Vagina (tissue), 2 donors: ENCODE measurements around the gene SYNJ1. TPM values are rescaled to one million over a fixed set of nuclear protein-coding genes. Genes with fewer than 3 reads are reported as not detected.
"Not testable (repeated sequence)": the region's sequence is repeated elsewhere in the genome, so short reads cannot be mapped to it uniquely, and the experiment has no call there.

Experiments
- DNase-seq, 2 donors: peaks; one replicate each; pipeline ENCODE4 v3.0.0-alpha.2; 2017; ENCODE audit errors: extremely low spot score in 2 of 2
- H3K27ac ChIP-seq: fragments of 200-600 bp; sonication (generic); one replicate; pipeline ENCODE4 v1.5.1; 2019
- H3K27me3 ChIP-seq: fragments of 200-600 bp; sonication (generic); one replicate; pipeline ENCODE4 v1.5.1; 2019
- H3K36me3 ChIP-seq, 2 donors: fragments of 200-600 bp; sonication (generic); one replicate each; pipeline ENCODE4 v1.5.1; 2017 to 2019
- H3K4me1 ChIP-seq: fragments of 200-600 bp; sonication (generic); one replicate; pipeline ENCODE4 v1.5.1; 2019
- H3K4me3 ChIP-seq, 2 donors: fragments of 200-600 bp; sonication (generic); 1 replicate in 1 of 2; 2 replicates in 1 of 2; pipeline ENCODE4 v1.5.1; 2016 to 2019
- H3K9me3 ChIP-seq: fragments of 200-600 bp; sonication (generic); one replicate; pipeline ENCODE4 v1.5.1; 2019
- CTCF ChIP-seq, 3 experiments: fragments of 450-650 bp in 2 of 3; fragments of 200-600 bp in 1 of 3; sonication (generic) in 1 of 3; IDR thresholded peaks; one replicate each; pipeline ENCODE4 v1.5.1; 2017 to 2019; ENCODE audit warnings: antibody characterized with exemption in 3 of 3, mild to moderate bottlenecking in 2 of 3, moderate library complexity in 2 of 3
- POLR2A ChIP-seq, 2 donors: fragments of 450-650 bp; IDR thresholded peaks; one replicate each; pipeline ENCODE4 v1.6.1; 2017; ENCODE audit warnings: antibody characterized with exemption in 2 of 2, mild to moderate bottlenecking in 2 of 2, moderate library complexity in 2 of 2
- POLR2AphosphoS5 ChIP-seq, 2 donors: sonication (generic); formaldehyde crosslinking; IDR thresholded peaks; one replicate each; pipeline ENCODE4 v1.9.0; 2017; ENCODE audit warnings: antibody characterized with exemption in 2 of 2, mild to moderate bottlenecking in 2 of 2, low read depth in 1 of 2; ENCODE audit not compliant: insufficient read depth in 1 of 2
- intact Hi-C: fragments of 100-400 bp; cut with DNase I; formaldehyde crosslinking; loops from one replicate; pipeline ENCODE4 v1.15.1; 2023
- total RNA-seq: library from RNA; depleted of rRNA; stranded (reverse); fragments of >200 nt; gene quantifications from one replicate; pipeline ENCODE4 v1.2.3, GENCODE V29; 2016

SYNJ1 gene
- total RNA-seq, 1 donor from 2014 or later: 22.8 TPM

GRCh38 chr21:32747396-32747795 lies 19.6 kb upstream of the SYNJ1 start:
- no peak overlapping the region for H3K27ac ChIP-seq
- no peaks in the 10 kb centered on the region for H3K9me3 ChIP-seq
- no peaks in the 10 kb centered on the region for H3K4me1 ChIP-seq
- no peaks in the 10 kb centered on the region for H3K27me3 ChIP-seq
- intact Hi-C loops: no loop called here
- TF ChIP-seq POLR2AphosphoS5 (IDR thresholded peaks at IDR 0.05; ENCODE audit: insufficient read depth in 1 of 2, low read depth in 1 of 2) (no peak), POLR2A (IDR thresholded peaks at IDR 0.05) (no peak), CTCF (IDR thresholded peaks at IDR 0.05) (no peak)
- H3K4me3 ChIP-seq: no peak overlapping the region
- peaks cover 0 to 80% of the 10 kb centered on the region in 2 donors for H3K36me3 ChIP-seq
- DNase-seq: no peak

GRCh38 chr21:32746711-32747110 lies 18.9 kb upstream of the SYNJ1 start:
- DNase-seq, H3K4me1 ChIP-seq, H3K4me3 ChIP-seq, H3K27ac ChIP-seq, intact Hi-C loops, H3K9me3 ChIP-seq, H3K27me3 ChIP-seq: not testable (repeated sequence)
- H3K36me3 ChIP-seq: peaks cover 0 to 86% of the 10 kb centered on the region in 2 donors

GRCh38 chr21:32742396-32742795 lies 14.6 kb upstream of the SYNJ1 start:
- Histone ChIP-seq H3K36me3 (peaks cover 0 to 66% of the 10 kb centered on the region in 2 donors), H3K9me3 (no peaks in the 10 kb centered on the region), H3K4me3 (no peak overlapping the region), H3K27me3 (no peaks in the 10 kb centered on the region), H3K4me1 (no peaks in the 10 kb centered on the region), H3K27ac (no peak overlapping the region)
- no peak for DNase-seq
- TF ChIP-seq CTCF (IDR thresholded peaks at IDR 0.05): no peak
- no peak for TF ChIP-seq POLR2A (IDR thresholded peaks at IDR 0.05)
- no peak for TF ChIP-seq POLR2AphosphoS5 (IDR thresholded peaks at IDR 0.05; ENCODE audit: insufficient read depth in 1 of 2, low read depth in 1 of 2)
- intact Hi-C loops: no loop called here

GRCh38 chr21:32741336-32741735 lies 13.5 kb upstream of the SYNJ1 start:
- intact Hi-C loops: no loop called here
- H3K9me3 ChIP-seq: no peaks in the 10 kb centered on the region
- DNase-seq: no peak
- H3K27ac ChIP-seq: no peak overlapping the region
- TF ChIP-seq CTCF (IDR thresholded peaks at IDR 0.05): no peak
- no peak for TF ChIP-seq POLR2A (IDR thresholded peaks at IDR 0.05)
- no peak for TF ChIP-seq POLR2AphosphoS5 (IDR thresholded peaks at IDR 0.05; ENCODE audit: insufficient read depth in 1 of 2, low read depth in 1 of 2)
- no peak overlapping the region for H3K4me3 ChIP-seq
- H3K4me1 ChIP-seq: no peaks in the 10 kb centered on the region
- H3K36me3 ChIP-seq: peaks cover 5 to 69% of the 10 kb centered on the region in 2 donors
- H3K27me3 ChIP-seq: no peaks in the 10 kb centered on the region

GRCh38 chr21:32739946-32740345 lies 12.1 kb upstream of the SYNJ1 start:
- H3K4me3 ChIP-seq: no peak overlapping the region
- H3K36me3 ChIP-seq: peaks cover 5 to 71% of the 10 kb centered on the region in 2 donors
- H3K9me3 ChIP-seq: no peaks in the 10 kb centered on the region

GRCh38 chr21:32736083-32736482 lies 8.3 kb upstream of the SYNJ1 start:
- H3K27me3 ChIP-seq, H3K4me1 ChIP-seq, H3K4me3 ChIP-seq, DNase-seq, H3K9me3 ChIP-seq, intact Hi-C loops, H3K27ac ChIP-seq: not testable (repeated sequence)
- peaks cover 5 to 36% of the 10 kb centered on the region in 2 donors for H3K36me3 ChIP-seq

More at GRCh38 chr21:32739946-32740345, 12.1 kb upstream of the SYNJ1 start:
- Histone ChIP-seq H3K4me1 (no peaks in the 10 kb centered on the region), H3K27me3 (no peaks in the 10 kb centered on the region), H3K27ac (no peak overlapping the region)
- intact Hi-C loops: no loop called here
- TF ChIP-seq POLR2AphosphoS5 (IDR thresholded peaks at IDR 0.05; ENCODE audit: insufficient read depth in 1 of 2, low read depth in 1 of 2) (no peak), POLR2A (IDR thresholded peaks at IDR 0.05) (no peak), CTCF (IDR thresholded peaks at IDR 0.05) (no peak)
- DNase-seq: no peak
